ENCODE data around the gene PTPRF.
A peak's percentile ranks its signal among the peaks of the same experiment; 100 is the strongest.

Gene PTPRF

GRCh38 chr1:43531107-43531905, 623 bp downstream of the PTPRF start:
- DNase-seq (ENCODE audit: low read depth): no peak
- TF ChIP-seq, protein P1, sequence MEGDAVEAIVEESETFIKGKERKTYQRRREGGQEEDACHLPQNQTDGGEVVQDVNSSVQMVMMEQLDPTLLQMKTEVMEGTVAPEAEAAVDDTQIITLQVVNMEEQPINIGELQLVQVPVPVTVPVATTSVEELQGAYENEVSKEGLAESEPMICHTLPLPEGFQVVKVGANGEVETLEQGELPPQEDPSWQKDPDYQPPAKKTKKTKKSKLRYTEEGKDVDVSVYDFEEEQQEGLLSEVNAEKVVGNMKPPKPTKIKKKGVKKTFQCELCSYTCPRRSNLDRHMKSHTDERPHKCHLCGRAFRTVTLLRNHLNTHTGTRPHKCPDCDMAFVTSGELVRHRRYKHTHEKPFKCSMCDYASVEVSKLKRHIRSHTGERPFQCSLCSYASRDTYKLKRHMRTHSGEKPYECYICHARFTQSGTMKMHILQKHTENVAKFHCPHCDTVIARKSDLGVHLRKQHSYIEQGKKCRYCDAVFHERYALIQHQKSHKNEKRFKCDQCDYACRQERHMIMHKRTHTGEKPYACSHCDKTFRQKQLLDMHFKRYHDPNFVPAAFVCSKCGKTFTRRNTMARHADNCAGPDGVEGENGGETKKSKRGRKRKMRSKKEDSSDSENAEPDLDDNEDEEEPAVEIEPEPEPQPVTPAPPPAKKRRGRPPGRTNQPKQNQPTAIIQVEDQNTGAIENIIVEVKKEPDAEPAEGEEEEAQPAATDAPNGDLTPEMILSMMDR (IDR thresholded peaks at IDR 0.05; ENCODE audit: low read depth, low read length, missing control alignments): no peak
- peak overlapping the region; percentile 33 for H3K4me3 ChIP-seq (ENCODE audit: low read depth, low read length)

DNA sequence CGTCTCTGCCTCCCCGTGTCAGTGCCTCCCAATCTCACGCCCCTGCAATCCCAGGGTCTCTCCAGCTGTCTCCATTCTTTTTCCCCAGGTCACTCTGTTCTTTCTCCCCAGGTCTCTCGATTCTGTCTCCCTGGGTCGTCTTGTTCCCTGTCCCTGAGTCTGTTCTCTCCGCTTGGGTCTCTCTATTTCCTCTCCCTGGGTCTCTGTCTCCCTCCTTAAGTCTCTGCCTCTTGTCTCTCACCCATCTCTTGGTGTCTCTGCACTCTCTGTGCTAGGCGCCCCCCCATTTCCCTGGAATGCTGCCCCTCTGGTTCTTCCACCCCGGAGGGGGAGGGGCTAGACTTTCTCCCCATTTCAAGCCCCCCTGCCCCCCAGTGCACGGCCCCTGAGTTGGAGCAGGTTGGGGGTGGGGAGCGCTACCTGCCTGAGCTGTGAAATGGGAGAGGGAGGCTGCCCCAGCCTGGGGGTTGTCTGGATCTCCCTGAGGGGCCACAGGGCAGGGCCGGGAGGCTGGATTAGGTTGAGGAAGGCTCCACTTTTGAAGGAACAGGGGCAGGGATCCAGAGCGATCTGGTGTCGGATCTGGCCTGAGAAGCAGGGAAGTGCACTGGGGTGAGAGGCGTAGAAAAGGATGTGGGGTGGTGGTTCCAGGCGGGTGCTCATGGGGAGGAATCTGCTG, 1.4 kb downstream of the PTPRF start:
- TF ChIP-seq, protein P1 (IDR thresholded peaks at IDR 0.05; ENCODE audit: low read depth, low read length, missing control alignments): no peak
- peak overlapping the region; percentile 33 for H3K4me3 ChIP-seq (ENCODE audit: low read depth, low read length)
- DNase-seq (ENCODE audit: low read depth): no peak

DNA sequence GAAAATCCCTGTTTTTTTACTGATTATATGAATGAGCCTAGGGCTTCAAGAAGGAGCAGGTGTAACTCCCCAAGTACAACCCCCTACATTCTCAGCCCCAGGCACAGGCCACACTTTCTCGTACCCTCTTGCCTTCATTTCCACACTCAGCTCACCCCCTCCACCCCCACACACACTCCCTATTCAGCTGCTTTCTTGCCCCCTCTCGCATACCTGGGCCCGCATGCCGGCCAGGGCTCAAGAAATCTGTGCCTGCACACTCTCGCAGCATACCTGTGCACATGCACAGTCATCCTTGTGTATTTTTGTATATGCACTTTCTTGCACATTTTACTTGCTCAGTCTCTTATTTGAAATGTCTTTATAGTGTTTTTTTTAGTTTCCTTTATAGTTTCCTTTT, 2.0 kb downstream of the PTPRF start:
- no peak overlapping the region for H3K4me3 ChIP-seq (ENCODE audit: low read depth, low read length)
- TF ChIP-seq, protein P1 (IDR thresholded peaks at IDR 0.05; ENCODE audit: low read depth, low read length, missing control alignments): no peak
- DNase-seq (ENCODE audit: low read depth): no peak

GRCh38 chr1:43533584-43533983, 2.9 kb downstream of the PTPRF start:
- no peak for DNase-seq (ENCODE audit: low read depth)
- TF ChIP-seq, protein P1 (IDR thresholded peaks at IDR 0.05; ENCODE audit: low read depth, low read length, missing control alignments): no peak
- no peak overlapping the region for H3K4me3 ChIP-seq (ENCODE audit: low read depth, low read length)

DNA sequence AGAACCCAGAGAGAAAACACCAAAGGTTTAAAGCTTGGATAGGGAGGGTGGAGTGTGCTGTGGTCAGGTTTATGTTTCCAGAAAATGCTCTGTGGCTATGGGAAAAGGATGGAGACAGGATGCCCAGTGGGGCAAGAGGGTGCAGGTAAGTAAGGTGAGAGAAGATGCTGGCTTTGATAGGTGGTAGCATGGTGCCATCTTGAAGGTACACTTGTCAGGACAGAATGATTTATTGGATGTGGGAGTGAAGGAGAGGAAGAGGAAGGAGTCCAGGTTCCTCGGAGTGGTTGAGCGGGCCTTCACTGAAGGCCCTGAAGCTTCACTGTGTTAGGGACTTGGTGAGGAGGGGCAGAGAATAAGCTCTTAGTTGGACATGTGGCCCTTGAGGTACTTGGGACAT, 3.6 kb downstream of the PTPRF start:
- no peak overlapping the region for H3K4me3 ChIP-seq (ENCODE audit: low read depth, low read length)
- TF ChIP-seq, protein P1 (IDR thresholded peaks at IDR 0.05; ENCODE audit: low read depth, low read length, missing control alignments): no peak

GRCh38 chr1:43536196-43536863, 5.6 kb downstream of the PTPRF start:
- DNase-seq (ENCODE audit: low read depth): no peak
- TF ChIP-seq, protein P1 (IDR thresholded peaks at IDR 0.05; ENCODE audit: low read depth, low read length, missing control alignments): no peak
- H3K4me3 ChIP-seq (ENCODE audit: low read depth, low read length): no peak overlapping the region

More for the DNA sequence above, 3.6 kb downstream of the PTPRF start:
- DNase-seq (ENCODE audit: low read depth): no peak
